IMR-90 (cell line): Measurements from ENCODE around the gene ZDHHC17. TPM values are rescaled to one million over a fixed set of nuclear protein-coding genes. Genes with fewer than 3 reads are reported as not detected.

Experiments
- ATAC-seq: fragments of 200-7000 bp; cut with Tn5 transposase; 2 replicates; pipeline ENCODE4 v1.9.1; 2020; ENCODE audit warnings: low read depth, mild to moderate bottlenecking, moderate library complexity
- BruUV-seq: library from RNA; stranded (reverse); fragments of 400-500 nt; replicated peaks from 2 replicates; lab custom pipeline; 2021; lab: Mats Ljungman, UMichigan
- CTCF ChIA-PET: fragments of 300-600 bp; formaldehyde crosslinking; extraction: SDS; loops from one replicate; lab custom pipeline; 2021; ENCODE audit warnings: antibody characterized with exemption; lab: Yijun Ruan, JAX
- POLR2A ChIA-PET: fragments of 300-600 bp; sonication (Branson Sonifier 250); formaldehyde crosslinking; loops from one replicate; lab custom pipeline; 2022; ENCODE audit warnings: antibody characterized with exemption; ENCODE audit not compliant: unreplicated experiment; lab: Charles Lee
- DNase-seq: peaks from one replicate; pipeline ENCODE4 v3.0.0; 2013
- H2AFZ ChIP-seq: replicated peaks from 2 replicates; pipeline ENCODE3; 2013; ENCODE audit warnings: low read length, mild to moderate bottlenecking; ENCODE audit not compliant: poor library complexity
- H2AK5ac ChIP-seq: 2 replicates; pipeline ENCODE4 v1.6.1; 2013; ENCODE audit warnings: low read depth, low read length, inconsistent platforms
- H2AK9ac ChIP-seq: replicated peaks from 2 replicates; pipeline ENCODE3; 2013; ENCODE audit warnings: mild to moderate bottlenecking, low read depth, low read length, moderate library complexity; ENCODE audit not compliant: poor library complexity
- H2BK120ac ChIP-seq: 2 replicates; pipeline ENCODE4 v1.6.1; 2013; ENCODE audit warnings: low read depth, low read length, inconsistent platforms
- H2BK15ac ChIP-seq: 3 replicates; pipeline ENCODE4 v1.6.1; 2013; ENCODE audit warnings: low read depth, low read length, inconsistent platforms
- H2BK20ac ChIP-seq: 2 replicates; pipeline ENCODE4 v1.6.1; 2013; ENCODE audit warnings: low read depth, mild to moderate bottlenecking, inconsistent platforms, low read length, moderate library complexity
- H2BK5ac ChIP-seq: 2 replicates; pipeline ENCODE4 v1.6.1; 2013; ENCODE audit warnings: mild to moderate bottlenecking, low read depth, low read length, inconsistent platforms; ENCODE audit not compliant: poor library complexity, severe bottlenecking
- H3K14ac ChIP-seq: replicated peaks from 2 replicates; pipeline ENCODE4 v1.6.1; 2013; ENCODE audit warnings: low read depth, low read length, inconsistent platforms
- H3K18ac ChIP-seq: 2 replicates; pipeline ENCODE4 v1.6.1; 2013; ENCODE audit warnings: low read depth, low read length, control low read depth
- H3K23ac ChIP-seq: 2 replicates; pipeline ENCODE4 v1.6.1; 2013; ENCODE audit warnings: low read depth, low read length, inconsistent platforms
- H3K27ac ChIP-seq: 2 replicates; pipeline ENCODE4 v1.5.1; 2013; ENCODE audit warnings: mild to moderate bottlenecking, control low read depth, low read length; ENCODE audit not compliant: insufficient read depth
- H3K27me3 ChIP-seq: 2 replicates; pipeline ENCODE4 v1.6.1; 2013; ENCODE audit warnings: low read length; ENCODE audit not compliant: control insufficient read depth, insufficient read depth
- H3K36me3 ChIP-seq: 2 replicates; pipeline ENCODE4 v1.6.1; 2013; ENCODE audit warnings: low read length, mixed read lengths; ENCODE audit not compliant: control insufficient read depth, insufficient read depth
- H3K4ac ChIP-seq: 2 replicates; pipeline ENCODE4 v1.6.1; 2013; ENCODE audit warnings: low read depth, low read length, inconsistent platforms
- H3K4me1 ChIP-seq: 2 replicates; pipeline ENCODE4 v1.6.1; 2013; ENCODE audit warnings: low read length, mixed read lengths; ENCODE audit not compliant: control insufficient read depth, insufficient read depth
- H3K4me2 ChIP-seq: 2 replicates; pipeline ENCODE4 v1.6.1; 2013; ENCODE audit warnings: low read depth, mild to moderate bottlenecking, control low read depth, low read length, moderate library complexity
- H3K4me3 ChIP-seq: 2 replicates; pipeline ENCODE4 v1.5.1; 2013; ENCODE audit warnings: low read depth, mild to moderate bottlenecking, control low read depth, low read length, moderate library complexity; ENCODE audit not compliant: insufficient read depth
- H3K56ac ChIP-seq: 2 replicates; pipeline ENCODE4 v1.6.1; 2013; ENCODE audit warnings: low read length, inconsistent platforms; ENCODE audit not compliant: insufficient read depth; ENCODE audit errors: extremely low read depth
- H3K79me1 ChIP-seq, 2 experiments: 2 replicates each; pipeline ENCODE4 v1.6.1; 2013; ENCODE audit warnings: low read length in 2 of 2, inconsistent platforms in 1 of 2, low read depth in 1 of 2
- H3K9ac ChIP-seq: 2 replicates; pipeline ENCODE4 v1.6.1; 2013; ENCODE audit warnings: low read depth, low read length, control low read depth
- H3K9me1 ChIP-seq: 2 replicates; pipeline ENCODE4 v1.6.1; 2013; ENCODE audit warnings: low read length, inconsistent platforms; ENCODE audit not compliant: insufficient read depth
- H3K9me3 ChIP-seq: 2 replicates; pipeline ENCODE4 v1.6.1; 2013; ENCODE audit warnings: low read length; ENCODE audit not compliant: control insufficient read depth, insufficient read depth
- H4K20me1 ChIP-seq: 2 replicates; pipeline ENCODE4 v1.6.1; 2013; ENCODE audit warnings: low read length, inconsistent platforms; ENCODE audit not compliant: insufficient read depth
- H4K5ac ChIP-seq: 2 replicates; pipeline ENCODE4 v1.6.1; 2013; ENCODE audit warnings: mild to moderate bottlenecking, low read depth, low read length, control low read depth
- H4K8ac ChIP-seq, 2 experiments: 2 replicates each; pipeline ENCODE4 v1.6.1; 2013; ENCODE audit warnings: low read depth in 2 of 2, low read length in 2 of 2, control low read depth in 1 of 2, inconsistent platforms in 1 of 2
- H4K91ac ChIP-seq: 2 replicates; pipeline ENCODE4 v1.6.1; 2013; ENCODE audit warnings: low read depth, low read length, inconsistent platforms; ENCODE audit not compliant: insufficient read depth
- CTCF ChIP-seq: conservative IDR thresholded peaks from 2 replicates; pipeline ENCODE4 v1.5.1; 2012; ENCODE audit warnings: mild to moderate bottlenecking, low read depth, low read length, improper control_type of control experiment
- POLR2A ChIP-seq: IDR thresholded peaks from 2 replicates; pipeline ENCODE4 v1.6.1; 2012; ENCODE audit warnings: mild to moderate bottlenecking, low read depth, low read length
- RAD21 ChIP-seq: IDR thresholded peaks from 2 replicates; pipeline ENCODE4 v1.6.1; 2012; ENCODE audit warnings: low read length, improper control_type of control experiment
- SMC3 ChIP-seq: fragments of 150-350 bp; IDR thresholded peaks from 2 replicates; pipeline ENCODE4 v1.6.1; 2016; ENCODE audit warnings: low read depth, mild to moderate bottlenecking, antibody characterized with exemption, low read length, moderate library complexity
- WGBS, 2 experiments: methylation state at CpG; one replicate each; pipeline versions ENCODE4 v1.1.5 to v1.1.7; 2013; ENCODE audit warnings: missing lambda C conversion rate in 2 of 2; ENCODE audit not compliant: insufficient read length in 1 of 2; ENCODE audit errors: extremely low coverage in 2 of 2; 5-methylcytosine and 5-hydroxymethylcytosine counted together
- dilution Hi-C: fragments of 300-500 bp; cut with HindIII; formaldehyde crosslinking; loops from one replicate; pipeline ENCODE4 v1.14.3; 2018; ENCODE audit warnings: low sequenced_read_pairs; ENCODE audit not compliant: unreplicated experiment
- in situ Hi-C: fragments of 300-500 bp; cut with MboI; formaldehyde crosslinking; loops from 3 replicates; pipeline ENCODE4 v1.14.3; 2019; ENCODE audit warnings: low sequenced_read_pairs, inconsistent platforms, mixed read lengths
- intact Hi-C: fragments of 100-400 bp; cut with micrococcal nuclease; formaldehyde crosslinking; loops from 2 replicates; pipeline ENCODE4 v1.10.0; 2022
- polyA plus RNA-seq, 3 experiments: library from polyadenylated mRNA; depleted of rRNA; stranded (reverse); fragments of >200 nt; gene quantifications; 2 replicates each; pipeline ENCODE4 v1.2.3, GENCODE V29; 2012; ENCODE audit warnings: low replicate concordance in 1 of 3
- total RNA-seq: library from RNA; depleted of rRNA; stranded (reverse); fragments of >200 nt; gene quantifications from 2 replicates; pipeline ENCODE4 v1.2.3, GENCODE V29; 2012

Gene ZDHHC17
- total and polyA plus RNA-seq, 2 of the 4 experiments (the other 2 are of a cell fraction), result 23.3 to 125 TPM

GRCh38 chr12:76790564-76791552 is 26.9 kb downstream of the ZDHHC17 start:
- DNase-seq (peak; percentile 37), ATAC-seq (no peak)
- 100% methylated on average over 2 of the region's 4 CpGs; no CpG with 5 or more reads in 1 of the 2 experiments for WGBS, 2 experiments
- no peak overlapping the region for H3K9ac ChIP-seq
- TF ChIP-seq CTCF (peak; percentile 72), POLR2A (no peak), RAD21 (peak; percentile 84), SMC3 (peak; percentile 83)
- no peaks in the 10 kb centered on the region for H3K27me3 ChIP-seq
- H3K36me3 ChIP-seq, result no peaks in the 10 kb centered on the region
- H3K4me2 ChIP-seq, result no peak overlapping the region
- no peak overlapping the region for H3K56ac ChIP-seq
- H4K5ac ChIP-seq, result peak overlapping the region; percentile 54; the same call in 1 of the 2 replicates
- no peak overlapping the region for H2BK20ac ChIP-seq
- no peaks in the 10 kb centered on the region for H3K9me1 ChIP-seq
- intact Hi-C loops (loop anchor here (1.0 kb wide), 2 partner anchors 170 to 220 kb away; no protein-coding TSS in a partner anchor), in situ Hi-C loops (loop anchor here (5.0 kb wide), 1 partner anchor 174 kb away; no protein-coding TSS in a partner anchor), dilution Hi-C loops (no loop called here)
- no peak overlapping the region for H2AK9ac ChIP-seq
- H4K91ac ChIP-seq, result no peak overlapping the region
- peak overlapping the region; percentile 83 for H2BK5ac ChIP-seq
- H4K20me1 ChIP-seq, result peaks cover 13% of the 10 kb centered on the region; the same call in 1 of the 2 replicates
- no peak overlapping the region for H3K4me3 ChIP-seq
- no peaks in the 10 kb centered on the region; the same call in 1 of the 2 replicates for H3K4me1 ChIP-seq
- no peak overlapping the region for H3K14ac ChIP-seq
- peaks cover 12 to 49% of the 10 kb centered on the region in 2 experiments for H3K79me1 ChIP-seq
- ChIA-PET POLR2A (no interaction called here), CTCF (interaction anchor here (0.6 to 2.0 kb wide), 10 partner anchors 10 to 220 kb away, joined by 3 to 13 read pairs (median 3); no protein-coding TSS in a partner anchor)
- H3K23ac ChIP-seq, result no peak overlapping the region
- H2AFZ ChIP-seq, result no peak overlapping the region
- H3K9me3 ChIP-seq, result no peaks in the 10 kb centered on the region; the same call in 1 of the 2 replicates
- peak overlapping the region; percentile 41; the same call in 1 of the 2 replicates for H3K18ac ChIP-seq
- H2BK15ac ChIP-seq, result no peak overlapping the region
- no peak overlapping the region; a peak in 1 of 4 replicates for H4K8ac ChIP-seq
- no peak overlapping the region for H2BK120ac ChIP-seq
- H3K27ac ChIP-seq, result no peak overlapping the region
- H2AK5ac ChIP-seq, result no peak overlapping the region
- H3K4ac ChIP-seq, result no peak overlapping the region
- no TSS peak for BruUV-seq
